Measurements from ENCODE around the gene SP1. TPM values are rescaled to one million over a fixed set of nuclear protein-coding genes. Genes with fewer than 3 reads are reported as not detected.
A peak's percentile ranks its signal among the peaks of the same experiment; 100 is the strongest.

The SP1 gene
- polyA plus RNA-seq, 3 donors: 15.1 to 80.7 (median 22.7) TPM

GRCh38 chr12:53425515-53426150 lies 45.7 kb downstream of the SP1 start:
- no peak for TF ChIP-seq CTCF (IDR thresholded peaks at IDR 0.05)
- DNase-seq: no peak
- Histone ChIP-seq H3K9ac (ENCODE audit: insufficient read depth, low read length, poor library complexity, severe bottlenecking) (no peak overlapping the region), H3K36me3 (replicated peaks in 1 of 2; ENCODE audit: control insufficient read depth in 1 of 2, insufficient read depth in 2 of 2, low read length in 2 of 2) (no peaks in the 10 kb centered on the region), H3K4me2 (replicated peaks; ENCODE audit: extremely low read depth, low read length, poor library complexity, severe bottlenecking) (no peak overlapping the region), H3K79me2 (ENCODE audit: insufficient read depth, low read length) (no peaks in the 10 kb centered on the region), H4K20me1 (ENCODE audit: insufficient read depth, low read length) (no peaks in the 10 kb centered on the region), H2AFZ (ENCODE audit: insufficient read depth, low read depth, low read length, poor library complexity, severe bottlenecking) (no peak overlapping the region), H3K4me1 (ENCODE audit: control insufficient read depth in 1 of 2, insufficient read depth in 2 of 2, low read length in 2 of 2) (peaks cover 4 to 5% of the 10 kb centered on the region in 2 donors), H3K9me3 (replicated peaks in 1 of 2; ENCODE audit: control insufficient read depth in 1 of 2, insufficient read depth in 1 of 2, low read length in 2 of 2) (no peaks in the 10 kb centered on the region), H3K4me3 (replicated peaks in 1 of 3; ENCODE audit: low read depth in 2 of 3, low read length in 3 of 3) (no peak overlapping the region), H3K27ac (ENCODE audit: low read depth in 1 of 2, low read length in 2 of 2) (no peak overlapping the region), H3K27me3 (ENCODE audit: control insufficient read depth in 2 of 2, insufficient read depth in 2 of 2, low read length in 2 of 2) (no peaks in the 10 kb centered on the region)
- peak overlapping the region in 1 of 7 donors; percentile 61 for H3K27ac Mint-ChIP-seq
- no peak overlapping the region for H3K4me3 Mint-ChIP-seq
- no peaks in the 10 kb centered on the region for H3K9me3 Mint-ChIP-seq
- intact Hi-C loops (cut with micrococcal nuclease): no loop called here
- 84% methylated on average over 10 of the region's 11 CpGs for WGBS (ENCODE audit: insufficient coverage)
- peaks cover 1 to 7% (median 4%) of the 10 kb centered on the region in 3 donors for H3K27me3 Mint-ChIP-seq (ENCODE audit: low read depth in 3 of 3)
- no peaks in the 10 kb centered on the region for H3K36me3 Mint-ChIP-seq
- peaks cover 6% of the 10 kb centered on the region for H3K4me1 Mint-ChIP-seq

- Mint-ChIP-seq H3K9me3 (no peaks in the 10 kb centered on the region), H3K27ac (no peak overlapping the region), H3K4me3 (no peak overlapping the region), H3K27me3 (ENCODE audit: low read depth in 3 of 3) (peaks cover 4 to 7% (median 4%) of the 10 kb centered on the region in 3 donors), H3K36me3 (no peaks in the 10 kb centered on the region), H3K4me1 (no peaks in the 10 kb centered on the region)
- H3K4me1 ChIP-seq (ENCODE audit: control insufficient read depth in 1 of 2, insufficient read depth in 2 of 2, low read length in 2 of 2): no peaks in the 10 kb centered on the region
- DNase-seq: peak in 1 of 3 donors; percentile 27
- no peak overlapping the region for H2AFZ ChIP-seq (ENCODE audit: insufficient read depth, low read depth, low read length, poor library complexity, severe bottlenecking)
- no peak for TF ChIP-seq CTCF (IDR thresholded peaks at IDR 0.05)
- no peaks in the 10 kb centered on the region for H3K79me2 ChIP-seq (ENCODE audit: insufficient read depth, low read length)
- H3K27me3 ChIP-seq (ENCODE audit: control insufficient read depth in 2 of 2, insufficient read depth in 2 of 2, low read length in 2 of 2): no peaks in the 10 kb centered on the region
- no peak overlapping the region for H3K9ac ChIP-seq (ENCODE audit: insufficient read depth, low read length, poor library complexity, severe bottlenecking)
- H4K20me1 ChIP-seq (ENCODE audit: insufficient read depth, low read length): no peaks in the 10 kb centered on the region
- H3K9me3 ChIP-seq (replicated peaks in 1 of 2; ENCODE audit: control insufficient read depth in 1 of 2, insufficient read depth in 1 of 2, low read length in 2 of 2): no peaks in the 10 kb centered on the region
- no peak overlapping the region for H3K4me3 ChIP-seq (replicated peaks in 1 of 3; ENCODE audit: low read depth in 2 of 3, low read length in 3 of 3)
- no peak overlapping the region for H3K4me2 ChIP-seq (replicated peaks; ENCODE audit: extremely low read depth, low read length, poor library complexity, severe bottlenecking)
- no peaks in the 10 kb centered on the region for H3K36me3 ChIP-seq (replicated peaks in 1 of 2; ENCODE audit: control insufficient read depth in 1 of 2, insufficient read depth in 2 of 2, low read length in 2 of 2)
- 100% methylated on average over 3 of the region's 7 CpGs for WGBS (ENCODE audit: insufficient coverage)
- H3K27ac ChIP-seq (ENCODE audit: low read depth in 1 of 2, low read length in 2 of 2): no peak overlapping the region
- intact Hi-C loops (cut with micrococcal nuclease): no loop called here
Observed at GRCh38 chr12:53427905-53428594, 48.1 kb downstream of the SP1 start.
